KG1 (cell line): ENCODE measurements around the gene HPS6.
A peak's percentile ranks its signal among the peaks of the same experiment; 100 is the strongest.
"Not testable (repeated sequence)": the region's sequence is repeated elsewhere in the genome, so short reads cannot be mapped to it uniquely, and the experiment has no call there.

Experiments
- DNase-seq: peaks from one replicate; lab custom pipeline; 2025; lab: John Stamatoyannopoulos, UW

HPS6 gene

GRCh38 chr10:102064868-102065560 is at the start of gene HPS6:
Gene HPS6, plus strand, starts transcription at chr10:102065349. Its CDS starts 126 bp downstream, at chr10:102065475.
- peak; percentile 89 for DNase-seq

DNA sequence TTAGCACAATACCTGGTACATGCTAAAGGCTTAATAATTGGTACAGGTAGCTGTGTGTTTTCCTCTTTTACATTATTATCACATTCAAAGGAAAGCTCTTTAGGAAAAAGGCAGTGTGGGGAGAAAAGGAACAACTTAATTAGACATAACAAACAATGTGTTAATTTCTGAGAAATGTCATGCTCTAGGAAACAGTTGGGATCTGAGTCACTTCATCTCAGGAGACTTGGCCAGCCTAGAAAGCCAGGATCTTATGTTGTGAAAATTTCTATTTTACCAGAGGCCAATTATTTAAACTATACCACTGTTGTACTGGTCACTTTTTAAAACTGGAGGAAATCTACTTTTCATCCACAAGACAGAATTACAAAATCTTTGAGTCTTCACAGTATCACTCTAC is 48.7 kb upstream of the HPS6 start:
- no peak for DNase-seq

DNA sequence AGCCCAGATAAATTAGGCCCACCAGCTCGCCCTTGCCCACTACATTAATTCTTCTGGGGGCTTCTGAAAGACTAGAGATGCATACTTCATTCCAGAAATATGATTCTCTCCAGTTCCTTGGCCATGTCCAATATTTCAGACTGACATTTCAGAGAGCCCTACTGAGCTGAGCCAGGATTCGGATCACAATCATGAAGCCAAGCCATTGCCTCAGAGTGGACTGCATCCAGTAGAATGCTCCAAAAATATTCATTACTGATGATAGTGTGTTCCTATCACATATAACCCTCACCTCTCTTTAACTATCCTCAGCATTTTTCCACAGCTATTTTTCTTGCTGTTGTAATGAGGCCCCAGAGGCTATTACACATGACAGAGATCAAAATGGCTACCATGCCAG is 47.9 kb upstream of the HPS6 start:
- no peak for DNase-seq

GRCh38 chr10:102020938-102021337 is 44.2 kb upstream of the HPS6 start:
- no peak for DNase-seq

DNA sequence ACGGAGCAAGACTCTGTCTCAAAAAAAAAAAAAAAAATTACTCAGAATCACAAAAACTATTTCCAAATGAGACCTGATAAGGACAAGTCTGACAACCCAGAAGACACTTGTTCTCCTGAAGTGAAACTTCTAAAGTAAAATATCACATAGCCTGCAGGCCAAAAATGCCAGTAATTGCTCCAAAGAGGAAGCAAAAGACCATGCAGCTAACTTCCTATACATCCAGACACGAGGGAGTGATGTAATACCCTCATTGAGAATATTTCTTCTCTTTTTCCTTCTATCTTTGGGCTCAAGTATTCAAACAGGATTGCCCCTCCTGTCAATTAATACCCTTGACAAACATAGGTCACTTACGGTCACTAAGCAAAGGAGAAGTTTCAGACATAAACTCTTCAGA is 40.4 kb upstream of the HPS6 start:
- no peak for DNase-seq

- DNase-seq, result no peak
Observed at GRCh38 chr10:102027261-102027660, 37.9 kb upstream of the HPS6 start.

DNA sequence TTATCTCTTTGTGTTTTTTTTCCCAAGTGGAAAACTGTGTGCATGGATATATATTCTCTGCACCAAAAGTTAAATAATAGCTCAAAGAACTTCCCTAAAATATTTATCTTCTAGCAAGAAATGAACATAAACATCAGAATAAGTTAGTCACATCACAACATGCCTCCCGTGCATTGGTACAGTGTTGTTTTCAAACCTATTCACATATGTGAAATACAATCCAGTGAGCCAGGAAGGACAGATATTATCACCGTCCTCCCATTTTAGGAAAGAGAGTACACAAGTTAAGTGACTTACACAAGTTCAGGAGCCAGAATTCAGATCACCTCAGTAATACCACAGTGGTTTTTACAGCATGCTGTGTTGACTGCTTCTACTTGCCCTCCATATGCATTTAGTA is 31.4 kb upstream of the HPS6 start:
- no peak for DNase-seq

GRCh38 chr10:102035807-102036206 is 29.3 kb upstream of the HPS6 start:
- not testable (repeated sequence) for DNase-seq

GRCh38 chr10:102038410-102038809 is 26.7 kb upstream of the HPS6 start:
- no peak for DNase-seq

GRCh38 chr10:102040305-102041050 is 24.7 kb upstream of the HPS6 start:
- DNase-seq, result no peak

DNA sequence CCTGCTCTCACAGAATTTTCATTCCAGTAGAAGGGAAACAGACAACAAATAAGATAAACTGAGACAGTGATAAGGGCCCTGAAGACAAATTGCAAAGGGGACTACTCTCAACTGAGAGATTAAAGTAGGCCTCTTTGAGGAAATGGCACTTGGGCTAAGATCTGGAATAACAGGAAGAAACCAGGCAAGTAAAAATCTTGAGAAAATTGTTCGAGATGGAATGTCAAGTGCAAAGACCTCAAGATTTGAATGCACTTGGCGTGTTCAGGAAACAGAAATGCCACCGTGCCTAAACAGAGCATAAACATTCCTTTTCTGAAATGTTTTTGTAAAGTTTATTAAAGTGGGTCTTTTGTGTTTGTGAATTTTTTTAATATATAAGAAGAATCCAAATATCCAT is 19.9 kb upstream of the HPS6 start:
- DNase-seq, result no peak

GRCh38 chr10:102046095-102046494 is 19.1 kb upstream of the HPS6 start:
- no peak for DNase-seq

- DNase-seq, result not testable (repeated sequence)
Observed at GRCh38 chr10:102054881-102055646, 10.1 kb upstream of the HPS6 start.

- DNase-seq, result peak; percentile 93
Observed at GRCh38 chr10:102055647-102056419, 9.3 kb upstream of the HPS6 start, which contains the start of gene ARMH3. Gene ARMH3, minus strand, starts transcription at chr10:102056173. Its CDS starts 16,059 bp downstream, at chr10:102040114.

DNA sequence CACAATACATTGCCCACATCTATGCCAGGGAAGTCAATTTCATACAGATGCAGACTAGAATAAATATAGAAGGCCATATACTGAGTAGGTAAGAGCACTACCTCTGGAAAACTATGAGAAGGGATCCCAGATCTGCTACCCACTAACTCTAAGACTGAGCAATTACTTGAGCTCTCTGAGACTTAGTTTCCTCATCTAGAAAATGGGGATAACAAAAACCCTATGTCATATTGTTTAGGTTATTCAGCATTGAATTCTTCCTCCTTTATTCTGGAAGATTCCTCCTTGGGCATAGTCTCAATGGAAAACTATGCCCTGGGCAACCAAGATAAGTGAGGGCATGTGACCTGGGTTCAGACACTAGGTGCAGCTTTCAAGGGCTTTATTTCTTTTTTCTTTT is 5.2 kb upstream of the HPS6 start:
- DNase-seq, result no peak

- DNase-seq, result no peak
Observed at GRCh38 chr10:102064503-102064867, 664 bp upstream of the HPS6 start.

GRCh38 chr10:102065561-102066398 is 631 bp downstream of the HPS6 start:
- no peak for DNase-seq

GRCh38 chr10:102066399-102067088 is 1.4 kb downstream of the HPS6 start:
- no peak for DNase-seq

- DNase-seq, result no peak
Observed at GRCh38 chr10:102067091-102067916, 2.2 kb downstream of the HPS6 start.

- no peak for DNase-seq
Observed at GRCh38 chr10:102068216-102068615, 3.1 kb downstream of the HPS6 start.
